HG03060 (cell line): ENCODE measurements around the gene HSPB7.
"Not testable (repeated sequence)": the region's sequence is repeated elsewhere in the genome, so short reads cannot be mapped to it uniquely, and the experiment has no call there.

Experiments used
- ATAC-seq: cut with Tn5 transposase; IDR thresholded peaks from one replicate; pipeline ENCODE4 v1.9.1; 2021; ENCODE audit warnings: low read depth, moderate number of reproducible peaks; ENCODE audit not compliant: unreplicated experiment

Gene HSPB7

GRCh38 chr1:16017461-16018303 lies at the start of gene HSPB7:
TSS of gene HSPB7 (minus strand) at chr1:16018043. CDS start at chr1:16017963, 80 bp downstream.
- ATAC-seq, result no peak

DNA sequence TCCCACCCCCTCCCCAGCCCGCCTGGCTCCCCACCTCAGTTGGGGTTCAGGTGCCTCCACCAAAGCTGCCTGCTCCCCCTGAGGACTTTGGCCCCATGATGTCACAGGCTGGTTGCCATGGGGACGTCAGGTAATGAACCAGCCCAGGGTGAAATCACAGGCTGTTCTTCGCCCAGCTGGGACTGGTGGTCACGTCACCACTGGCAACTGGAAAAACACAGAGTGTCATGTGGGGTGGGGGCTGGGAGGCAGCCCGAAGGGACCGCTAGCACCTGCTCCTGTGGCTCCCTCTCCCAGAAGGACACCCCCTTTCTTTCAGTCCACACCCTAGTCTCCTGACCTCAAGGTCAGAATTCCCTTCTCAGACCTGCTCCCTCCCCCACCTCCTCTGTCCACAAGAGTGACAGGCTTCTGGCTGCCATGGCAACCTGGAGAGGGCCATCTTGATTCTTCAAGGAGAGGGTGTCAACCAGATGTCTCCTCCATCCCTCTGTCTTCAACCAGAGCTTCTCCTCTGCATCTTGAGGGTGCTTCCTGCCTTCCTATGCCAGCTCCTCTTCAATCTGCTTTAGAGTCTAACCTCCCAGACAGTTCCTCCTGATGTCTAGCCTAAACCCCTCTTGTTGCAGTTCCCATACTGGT lies 49.4 kb upstream of the HSPB7 start:
- ATAC-seq, result no peak

DNA sequence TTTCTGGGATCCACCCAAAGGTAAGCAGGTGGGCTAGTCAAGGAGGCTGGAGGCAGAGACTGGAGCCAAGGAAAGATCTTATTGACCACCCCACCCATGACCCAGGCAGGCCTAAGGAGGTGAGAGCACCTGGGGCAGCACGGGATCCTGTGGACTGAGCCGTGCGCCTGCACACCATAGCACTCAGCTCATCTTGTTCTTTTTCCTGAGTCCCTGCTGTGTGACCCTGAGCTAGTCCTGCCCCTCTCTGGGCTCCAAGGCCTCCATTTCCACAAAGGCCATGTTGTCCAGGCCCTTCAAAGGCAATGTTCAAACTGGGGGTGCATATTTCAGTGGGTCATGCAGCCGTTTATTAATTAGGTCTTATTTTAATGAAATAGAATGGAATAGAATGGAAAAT lies 48.4 kb upstream of the HSPB7 start:
- no peak for ATAC-seq

GRCh38 chr1:16065269-16065576 lies 47.4 kb upstream of the HSPB7 start:
- no peak for ATAC-seq

DNA sequence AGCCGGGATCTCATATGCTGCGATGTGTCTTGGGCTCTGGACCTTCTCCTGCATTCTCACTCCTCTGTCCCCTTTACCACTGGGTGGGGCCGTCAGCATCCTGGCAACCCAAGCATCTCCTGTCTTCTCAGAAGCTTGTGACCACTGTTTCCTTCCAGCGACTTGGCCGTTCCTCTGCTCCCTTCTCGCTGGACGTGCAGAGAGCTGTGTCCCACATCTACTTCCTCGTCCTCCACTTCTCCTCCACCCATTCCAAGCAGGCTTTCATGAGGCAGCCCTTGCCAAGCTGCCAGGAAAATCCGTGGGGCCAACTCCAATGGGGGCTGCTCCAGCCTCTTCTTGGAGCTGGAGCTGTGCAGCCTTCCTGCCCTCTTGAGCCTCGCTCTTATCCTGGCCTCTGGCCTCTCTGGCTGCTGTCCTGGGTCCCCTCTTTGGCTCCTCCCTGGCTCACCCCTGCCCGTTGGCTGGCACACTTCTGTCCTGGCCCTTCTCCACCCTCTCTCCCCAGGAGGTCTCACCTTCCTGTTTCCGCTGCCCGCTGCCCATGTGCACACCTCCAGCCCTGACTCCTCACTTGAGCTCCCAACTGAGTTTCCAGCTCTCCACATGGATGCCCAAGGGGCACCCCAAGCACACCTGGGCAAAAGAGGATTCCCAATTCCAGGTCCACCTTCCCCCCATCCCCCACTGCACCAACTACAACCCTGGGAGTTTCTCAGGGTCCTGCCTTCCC lies 46.9 kb upstream of the HSPB7 start:
- ATAC-seq, result no peak

DNA sequence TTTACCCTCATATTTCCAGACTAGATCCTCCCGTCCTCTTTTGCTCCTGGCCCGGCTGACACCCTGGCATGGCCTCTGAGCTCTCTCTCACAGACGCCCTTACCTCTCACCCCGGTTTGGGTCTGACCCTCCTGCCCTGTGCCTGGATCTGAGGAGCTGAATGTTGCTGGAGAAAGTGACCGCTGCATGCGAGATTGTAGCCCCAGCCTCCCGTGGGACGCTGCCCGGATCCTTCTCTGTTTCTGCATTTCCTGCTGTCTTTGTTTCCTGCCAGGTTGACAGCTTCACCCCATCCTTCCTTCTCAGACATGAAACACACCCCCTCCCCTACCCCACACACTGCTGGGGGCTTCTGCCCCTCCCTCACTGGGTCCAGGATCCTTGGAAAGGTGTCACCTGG lies 46.1 kb upstream of the HSPB7 start:
- ATAC-seq, result no peak

- no peak for ATAC-seq
Measured at GRCh38 chr1:16063226-16063829, 45.5 kb upstream of the HSPB7 start.

DNA sequence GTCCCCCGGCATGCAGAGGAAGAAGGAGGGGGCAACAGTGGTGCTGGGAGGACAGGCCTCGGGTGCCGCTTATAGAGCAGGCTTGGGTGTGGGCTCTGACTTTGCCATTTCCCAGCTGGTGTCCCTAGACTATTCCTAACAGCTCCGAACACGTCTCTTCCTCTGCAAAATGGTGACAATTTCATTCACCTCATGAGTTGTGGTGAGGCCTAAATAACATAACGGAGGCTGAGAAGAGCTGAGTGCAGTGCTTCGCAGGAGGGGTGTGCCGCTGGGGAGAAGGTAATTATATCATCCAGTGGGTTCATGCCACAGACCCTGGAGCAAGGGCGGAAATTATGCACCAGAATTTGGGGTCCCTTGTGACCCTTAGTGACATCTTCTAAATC lies 44.8 kb upstream of the HSPB7 start:
- ATAC-seq, result not testable (repeated sequence)

- not testable (repeated sequence) for ATAC-seq
Measured at GRCh38 chr1:16061989-16062686, 44.3 kb upstream of the HSPB7 start.

DNA sequence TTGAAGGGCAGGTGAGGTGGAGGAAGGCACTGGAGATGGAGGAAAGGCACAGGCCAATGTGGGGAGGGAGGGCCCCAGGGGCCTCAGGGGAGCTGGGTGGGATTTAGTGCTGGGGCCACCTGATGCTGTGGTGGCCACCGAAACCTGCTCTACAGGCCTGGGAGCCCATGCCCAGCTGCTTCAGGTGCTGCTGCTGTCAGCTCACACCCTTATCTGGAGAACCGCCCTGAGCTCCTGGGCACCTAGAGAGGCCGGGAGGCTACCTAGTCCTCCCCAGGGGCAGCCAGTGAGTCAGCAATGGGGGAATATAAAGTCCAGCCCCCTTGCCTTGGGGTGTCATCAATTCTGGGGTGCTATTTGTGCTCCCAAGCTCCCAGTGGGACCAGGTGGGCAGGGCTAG lies 43.4 kb upstream of the HSPB7 start:
- ATAC-seq, result no peak

GRCh38 chr1:16058394-16059120 lies 40.7 kb upstream of the HSPB7 start:
- ATAC-seq, result not testable (repeated sequence)

GRCh38 chr1:16057314-16057915 lies 39.6 kb upstream of the HSPB7 start:
- ATAC-seq, result not testable (repeated sequence)

DNA sequence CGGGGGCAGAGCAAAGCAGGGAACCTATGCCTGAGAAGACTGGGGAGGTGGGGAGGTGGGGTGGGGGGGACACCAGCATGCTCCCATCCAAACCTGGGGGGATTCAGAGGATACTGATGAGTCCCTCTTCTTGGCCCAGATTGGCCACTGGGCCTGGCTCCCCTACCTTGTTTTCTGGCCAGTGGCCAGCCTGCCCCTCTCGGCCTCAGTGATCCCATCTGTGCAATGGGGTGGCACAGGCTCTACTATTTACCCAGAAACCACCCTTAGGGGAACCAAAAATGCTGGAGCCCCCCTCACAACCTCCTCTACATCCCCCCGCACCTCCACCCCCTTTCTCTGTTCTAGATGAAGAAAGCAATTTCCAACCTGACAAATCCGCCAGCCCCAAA lies 38.7 kb upstream of the HSPB7 start:
- ATAC-seq, result not testable (repeated sequence)

GRCh38 chr1:16055613-16056520 lies 38.0 kb upstream of the HSPB7 start:
- ATAC-seq, result no peak

DNA sequence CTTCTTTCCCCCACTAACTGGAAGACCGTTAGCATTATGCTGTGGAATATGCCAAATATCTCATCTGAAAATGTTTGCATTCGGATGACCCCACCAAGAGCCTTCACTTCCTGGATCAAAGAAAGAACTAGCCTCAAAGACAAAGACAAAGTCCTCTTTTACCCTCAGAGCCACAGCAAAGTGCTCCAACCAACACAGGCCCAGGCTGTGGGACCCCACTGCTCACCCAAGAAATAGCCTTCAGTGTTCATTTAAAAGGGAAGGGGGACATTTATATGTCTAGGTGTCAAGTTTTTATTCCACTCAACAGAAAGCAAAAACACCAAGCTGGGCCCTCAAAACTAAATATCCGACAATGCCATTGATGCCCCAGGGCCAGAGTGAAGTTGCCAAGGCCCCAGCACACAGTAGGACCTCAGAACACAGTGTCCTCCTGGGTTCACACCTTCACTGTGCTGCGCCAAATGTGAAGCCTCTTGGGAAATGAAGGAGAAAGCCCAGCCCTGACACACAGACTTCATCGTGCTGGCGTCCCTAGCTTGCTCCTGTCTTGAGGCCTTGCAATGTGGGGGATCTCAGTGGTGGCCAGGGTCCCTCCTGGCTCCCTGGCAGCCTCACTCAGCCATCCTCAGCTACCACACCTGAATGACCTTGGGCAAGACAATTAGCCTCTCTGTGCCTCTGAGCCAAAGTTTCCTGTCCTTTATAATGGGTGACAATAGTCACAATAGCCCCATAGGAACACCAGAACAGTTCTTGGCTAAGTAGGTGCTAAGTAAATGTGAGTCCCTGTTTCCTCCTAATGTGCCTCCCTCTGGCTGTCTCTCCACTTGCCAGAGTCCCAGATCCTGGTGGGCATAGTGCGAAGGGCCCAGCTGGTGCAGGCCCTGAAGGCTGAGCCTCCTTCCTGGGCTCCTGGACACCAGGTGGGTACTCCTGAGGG lies 37.0 kb upstream of the HSPB7 start:
- ATAC-seq, result no peak

DNA sequence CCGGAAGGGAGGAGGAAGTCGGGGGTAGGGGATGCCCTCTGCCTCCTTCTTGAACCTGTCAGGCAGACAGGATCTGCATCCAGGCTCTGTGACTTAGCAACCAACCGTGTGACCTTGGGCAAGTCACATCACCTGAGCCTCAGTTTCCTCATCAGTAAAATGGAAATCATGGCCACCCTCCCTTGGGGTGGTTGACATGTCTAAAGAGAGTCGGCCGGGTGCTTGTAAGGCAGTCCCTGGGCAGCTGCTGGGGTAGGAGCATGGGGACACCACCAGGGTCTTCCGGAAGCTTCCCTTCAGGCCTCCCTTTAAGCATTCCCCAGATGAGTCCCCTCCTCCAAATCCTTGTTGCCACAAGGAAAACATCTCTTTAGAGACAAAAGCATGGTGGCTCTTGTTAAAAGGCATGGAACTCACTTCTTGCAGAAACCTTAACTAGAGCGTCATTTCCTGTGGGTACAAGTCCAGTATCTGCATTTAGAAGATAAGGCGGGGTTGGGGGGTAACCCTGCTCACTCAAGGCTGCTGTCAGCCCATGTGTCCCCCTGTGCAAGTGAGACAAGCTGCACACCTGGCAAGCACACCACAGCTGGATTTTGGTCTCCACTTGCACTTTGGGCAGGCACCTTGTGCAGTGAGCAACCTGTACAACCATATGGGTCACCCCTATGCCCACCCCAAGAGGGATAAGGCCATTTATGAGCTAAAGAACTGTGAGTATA lies 36.1 kb upstream of the HSPB7 start:
- no peak for ATAC-seq

- not testable (repeated sequence) for ATAC-seq
Measured at GRCh38 chr1:16051949-16052348, 34.1 kb upstream of the HSPB7 start.
